Trophoblast cell (in vitro differentiated cells and primary cell): ENCODE measurements around the gene MYL12A.

ENCODE experiments used
- DNase-seq, 2 donors: peaks; one replicate each; pipeline ENCODE4 v3.0.0-alpha.2; 2016
- H2AFZ ChIP-seq: 2 replicates; pipeline ENCODE4 v1.6.1; 2013; ENCODE audit warnings: low read length, moderate library complexity, mild to moderate bottlenecking; ENCODE audit not compliant: insufficient read depth, poor library complexity
- H2AK5ac ChIP-seq: 2 replicates; pipeline ENCODE4 v1.6.1; 2013; ENCODE audit warnings: mild to moderate bottlenecking, low read length
- H2BK120ac ChIP-seq: 2 replicates; pipeline ENCODE4 v1.6.1; 2013; ENCODE audit warnings: low read length, mild to moderate bottlenecking, moderate library complexity; ENCODE audit not compliant: insufficient read depth, poor library complexity
- H2BK12ac ChIP-seq: 2 replicates; pipeline ENCODE4 v1.6.1; 2013; ENCODE audit warnings: mild to moderate bottlenecking, low read length, moderate library complexity
- H2BK5ac ChIP-seq: 2 replicates; pipeline ENCODE4 v1.6.1; 2013; ENCODE audit warnings: low read length, low read depth, moderate library complexity, mild to moderate bottlenecking; ENCODE audit not compliant: poor library complexity
- H3K14ac ChIP-seq: 2 replicates; pipeline ENCODE4 v1.6.1; 2013; ENCODE audit warnings: mild to moderate bottlenecking, low read length
- H3K18ac ChIP-seq: 2 replicates; pipeline ENCODE4 v1.6.1; 2013; ENCODE audit warnings: mild to moderate bottlenecking, low read length
- H3K23ac ChIP-seq: 2 replicates; pipeline ENCODE4 v1.6.1; 2013; ENCODE audit warnings: low read length
- H3K27ac ChIP-seq: 2 replicates; pipeline ENCODE4 v1.5.1; 2013; ENCODE audit warnings: low read depth, mild to moderate bottlenecking, inconsistent platforms, low read length, moderate library complexity
- H3K27me3 ChIP-seq: 2 replicates; pipeline ENCODE4 v1.6.1; 2013; ENCODE audit warnings: inconsistent platforms, mild to moderate bottlenecking, low read length, moderate library complexity; ENCODE audit not compliant: insufficient read depth
- H3K36me3 ChIP-seq, 2 experiments: 1 replicate in 1 of 2; 2 replicates in 1 of 2; pipeline ENCODE4 v1.6.1; 2013; ENCODE audit warnings: low read length in 2 of 2, mild to moderate bottlenecking in 2 of 2, moderate library complexity in 1 of 2; ENCODE audit not compliant: insufficient read depth in 2 of 2, control insufficient read depth in 1 of 2
- H3K4ac ChIP-seq: 2 replicates; pipeline ENCODE4 v1.6.1; 2013; ENCODE audit warnings: low read depth, mild to moderate bottlenecking, low read length, moderate library complexity
- H3K4me1 ChIP-seq, 2 experiments: 1 replicate in 1 of 2; 2 replicates in 1 of 2; pipeline ENCODE4 v1.6.1; 2013; ENCODE audit warnings: low read length in 2 of 2, mild to moderate bottlenecking in 2 of 2, moderate library complexity in 1 of 2; ENCODE audit not compliant: insufficient read depth in 2 of 2, control insufficient read depth in 1 of 2
- H3K4me2 ChIP-seq: 2 replicates; pipeline ENCODE4 v1.6.1; 2013; ENCODE audit warnings: inconsistent platforms, mild to moderate bottlenecking, low read length, moderate library complexity
- H3K4me3 ChIP-seq: 2 replicates; pipeline ENCODE4 v1.5.1; 2013; ENCODE audit warnings: mild to moderate bottlenecking, low read depth, low read length, inconsistent platforms
- H3K79me1 ChIP-seq: one replicate; pipeline ENCODE4 v1.6.1; 2013; ENCODE audit warnings: low read length
- H3K79me2 ChIP-seq: 2 replicates; pipeline ENCODE4 v1.6.1; 2013; ENCODE audit warnings: low read length, mild to moderate bottlenecking; ENCODE audit not compliant: control insufficient read depth, insufficient read depth, poor library complexity
- H3K9ac ChIP-seq: 2 replicates; pipeline ENCODE4 v1.6.1; 2013; ENCODE audit warnings: mild to moderate bottlenecking, low read length
- H3K9me3 ChIP-seq: 2 replicates; pipeline ENCODE4 v1.6.1; 2013; ENCODE audit warnings: low read depth, mild to moderate bottlenecking, control low read depth, inconsistent platforms, low read length; ENCODE audit not compliant: insufficient read depth
- H4K12ac ChIP-seq: 2 replicates; pipeline ENCODE4 v1.6.1; 2013; ENCODE audit warnings: low read depth, mild to moderate bottlenecking, low read length, moderate library complexity
- H4K8ac ChIP-seq: 2 replicates; pipeline ENCODE4 v1.6.1; 2013; ENCODE audit warnings: low read depth, mild to moderate bottlenecking, low read length, moderate library complexity
- H4K91ac ChIP-seq: one replicate; pipeline ENCODE4 v1.6.1; 2013; ENCODE audit warnings: low read depth, mild to moderate bottlenecking, low read length, moderate library complexity
- WGBS: extraction: QIAGEN DNeasy Blood & Tissue Kit; methylation state at CpG from one replicate; pipeline ENCODE4 v1.1.7; 2013; ENCODE audit warnings: missing lambda C conversion rate; ENCODE audit not compliant: insufficient read length, insufficient coverage; ENCODE audit errors: extremely low coverage; 5-methylcytosine and 5-hydroxymethylcytosine counted together

The MYL12A gene

GRCh38 chr18:3252843-3253242 lies 5.2 kb downstream of the MYL12A start:
- H2AK5ac ChIP-seq: no peak overlapping the region
- H4K12ac ChIP-seq: no peak overlapping the region
- no peak overlapping the region for H3K4me2 ChIP-seq
- peaks cover 3% of the 10 kb centered on the region for H3K79me1 ChIP-seq
- DNase-seq: no peak
- peaks cover 6 to 27% of the 10 kb centered on the region in 2 experiments for H3K36me3 ChIP-seq
- H4K8ac ChIP-seq: no peak overlapping the region
- H3K4me3 ChIP-seq: no peak overlapping the region
- no peaks in the 10 kb centered on the region for H3K27me3 ChIP-seq
- peaks cover 0 to 3% of the 10 kb centered on the region in 2 experiments for H3K4me1 ChIP-seq
- H3K79me2 ChIP-seq: peaks cover 6% of the 10 kb centered on the region
- no peak overlapping the region for H2AFZ ChIP-seq
- no peak overlapping the region for H3K23ac ChIP-seq
- H3K27ac ChIP-seq: no peak overlapping the region
- H3K4ac ChIP-seq: peak overlapping the region; percentile 59
- H2BK120ac ChIP-seq: no peak overlapping the region
- H2BK5ac ChIP-seq: no peak overlapping the region
- no peaks in the 10 kb centered on the region for H3K9me3 ChIP-seq
- WGBS: no CpG with 5 or more reads among the region's 1 CpG
- no peak overlapping the region for H3K9ac ChIP-seq
- H3K18ac ChIP-seq: no peak overlapping the region
- H3K14ac ChIP-seq: no peak overlapping the region
- H4K91ac ChIP-seq: no peak overlapping the region
- H2BK12ac ChIP-seq: no peak overlapping the region

DNA sequence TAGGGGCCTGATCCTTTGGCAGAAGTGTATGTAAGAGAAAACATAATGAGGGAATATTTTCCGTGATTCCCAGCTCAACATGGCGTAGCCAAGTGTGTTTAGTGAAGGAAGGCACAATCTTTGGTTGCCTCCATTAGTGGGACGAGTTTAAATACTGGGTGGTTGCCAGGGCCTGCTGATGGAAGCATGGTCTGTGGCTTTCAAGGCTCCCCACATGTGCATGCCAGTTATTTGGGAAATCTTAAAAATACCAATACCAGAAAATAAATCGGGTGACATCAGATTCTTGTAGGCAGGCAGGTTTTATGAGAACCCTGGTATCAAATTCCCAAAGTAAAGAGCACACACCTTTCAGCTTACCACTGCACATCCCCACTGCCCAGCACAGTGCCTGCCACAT lies 7.1 kb downstream of the MYL12A start:
- Histone ChIP-seq H3K27me3 (no peaks in the 10 kb centered on the region), H3K9ac (no peak overlapping the region), H3K4me2 (no peak overlapping the region), H3K79me2 (no peaks in the 10 kb centered on the region), H3K4ac (no peak overlapping the region), H3K79me1 (no peaks in the 10 kb centered on the region), H4K12ac (no peak overlapping the region), H2BK120ac (no peak overlapping the region), H3K36me3 (peaks cover 10 to 29% of the 10 kb centered on the region in 2 experiments), H4K8ac (no peak overlapping the region), H4K91ac (no peak overlapping the region), H2BK12ac (no peak overlapping the region), H3K23ac (no peak overlapping the region), H3K18ac (no peak overlapping the region), H3K27ac (no peak overlapping the region), H2AFZ (no peak overlapping the region), H3K4me1 (peaks cover 0 to 3% of the 10 kb centered on the region in 2 experiments), H3K9me3 (no peaks in the 10 kb centered on the region), H2BK5ac (no peak overlapping the region), H2AK5ac (no peak overlapping the region), H3K14ac (no peak overlapping the region), H3K4me3 (no peak overlapping the region)
- no CpG with 5 or more reads among the region's 4 CpGs for WGBS
- DNase-seq: no peak

DNA sequence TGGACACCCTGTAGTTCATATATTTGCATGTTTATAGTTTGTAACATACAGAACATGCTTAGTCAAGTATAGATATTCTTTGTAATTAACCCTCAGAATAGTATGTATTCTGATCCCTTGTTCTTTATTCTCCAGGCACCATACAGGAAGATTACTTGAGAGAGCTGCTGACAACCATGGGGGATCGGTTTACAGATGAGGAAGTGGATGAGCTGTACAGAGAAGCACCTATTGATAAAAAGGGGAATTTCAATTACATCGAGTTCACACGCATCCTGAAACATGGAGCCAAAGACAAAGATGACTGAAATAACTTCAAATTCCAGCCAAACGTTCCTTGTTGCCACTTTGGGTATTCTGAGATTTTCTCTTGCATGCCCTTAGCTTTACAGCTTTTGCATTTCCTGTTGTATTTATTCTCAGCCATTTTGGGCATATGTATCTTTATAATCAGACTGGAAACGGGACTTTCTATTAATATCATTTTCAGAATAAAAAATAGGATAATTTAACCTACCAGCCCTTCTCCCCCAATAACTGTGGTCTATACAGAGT lies 8.1 kb downstream of the MYL12A start:
- Histone ChIP-seq H2BK12ac (no peak overlapping the region), H3K36me3 (peaks cover 10 to 29% of the 10 kb centered on the region in 2 experiments), H4K12ac (no peak overlapping the region), H3K23ac (no peak overlapping the region), H3K18ac (no peak overlapping the region), H2AK5ac (no peak overlapping the region), H3K4ac (no peak overlapping the region), H3K4me3 (no peak overlapping the region), H3K79me1 (no peaks in the 10 kb centered on the region), H4K8ac (no peak overlapping the region), H3K27ac (no peak overlapping the region), H3K4me1 (peaks cover 0 to 3% of the 10 kb centered on the region in 2 experiments), H3K9me3 (no peaks in the 10 kb centered on the region), H3K4me2 (no peak overlapping the region), H2AFZ (no peak overlapping the region), H4K91ac (no peak overlapping the region), H2BK5ac (no peak overlapping the region), H2BK120ac (no peak overlapping the region), H3K79me2 (no peaks in the 10 kb centered on the region), H3K9ac (no peak overlapping the region), H3K14ac (no peak overlapping the region), H3K27me3 (no peaks in the 10 kb centered on the region)
- no peak for DNase-seq
- WGBS: no CpG with 5 or more reads among the region's 5 CpGs

DNA sequence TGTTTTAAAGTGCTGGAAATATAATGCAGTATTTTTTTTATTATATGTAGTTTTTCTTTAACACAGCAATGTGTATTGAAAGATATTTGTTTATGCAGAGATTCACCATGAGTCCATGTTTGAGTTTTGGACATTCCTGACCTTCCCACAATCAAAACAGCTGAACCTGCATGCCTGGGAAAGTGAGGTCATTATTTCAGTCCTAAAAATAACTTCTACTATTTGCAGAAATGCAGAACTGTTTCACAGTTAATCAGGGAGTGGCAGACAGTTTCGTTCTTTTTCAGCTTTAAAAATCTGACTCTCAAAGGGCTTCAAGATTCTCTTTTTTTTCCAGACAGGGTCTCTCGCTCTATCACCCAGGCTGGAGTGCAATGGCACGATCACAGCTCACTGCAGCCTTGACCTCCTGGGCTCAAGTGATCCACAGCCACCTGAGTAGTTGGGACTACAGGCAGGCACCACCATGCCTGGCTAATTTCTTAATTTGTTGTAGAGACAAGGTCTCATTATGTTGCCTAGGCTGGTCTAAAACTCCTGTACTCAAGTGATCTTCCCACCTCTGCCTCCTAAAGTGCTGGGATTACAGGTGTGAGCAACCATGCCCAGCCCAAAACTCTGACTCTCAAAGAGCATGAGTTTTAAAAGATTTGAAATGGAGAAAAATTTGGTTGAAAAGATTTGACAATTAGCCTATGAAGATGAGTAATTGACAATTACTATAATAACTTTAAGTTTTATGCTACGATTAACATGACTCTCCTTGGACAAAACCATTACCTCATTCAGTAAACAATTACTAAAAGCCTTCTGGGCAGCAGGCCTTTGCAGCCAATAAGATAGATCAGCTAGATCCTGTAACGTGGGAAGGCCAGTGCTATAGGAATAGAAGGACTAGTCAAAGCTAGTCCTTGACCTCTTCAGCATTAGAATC lies 9.4 kb downstream of the MYL12A start:
- no peak overlapping the region for H3K4me2 ChIP-seq
- H3K27ac ChIP-seq: peak overlapping the region; percentile 17
- peaks cover 0 to 3% of the 10 kb centered on the region in 2 experiments for H3K4me1 ChIP-seq
- H3K9ac ChIP-seq: no peak overlapping the region
- H3K27me3 ChIP-seq: no peaks in the 10 kb centered on the region
- peaks cover 3% of the 10 kb centered on the region for H3K79me2 ChIP-seq
- no peak overlapping the region for H4K12ac ChIP-seq
- H2BK5ac ChIP-seq: no peak overlapping the region
- peak in 1 of 2 donors; percentile 43 for DNase-seq
- no peak overlapping the region for H4K91ac ChIP-seq
- no peaks in the 10 kb centered on the region for H3K9me3 ChIP-seq
- no peak overlapping the region for H3K23ac ChIP-seq
- H2AFZ ChIP-seq: no peak overlapping the region
- no peak overlapping the region for H2BK12ac ChIP-seq
- no peak overlapping the region for H3K14ac ChIP-seq
- H2BK120ac ChIP-seq: no peak overlapping the region
- H2AK5ac ChIP-seq: no peak overlapping the region
- H3K18ac ChIP-seq: no peak overlapping the region
- H4K8ac ChIP-seq: no peak overlapping the region
- H3K36me3 ChIP-seq: peaks cover 10 to 29% of the 10 kb centered on the region in 2 experiments
- H3K4ac ChIP-seq: no peak overlapping the region
- H3K4me3 ChIP-seq: no peak overlapping the region
- H3K79me1 ChIP-seq: peaks cover 9% of the 10 kb centered on the region
- WGBS: no CpG with 5 or more reads among the region's 5 CpGs
